Trophoblast cell (in vitro differentiated cells and primary cell): ENCODE measurements around the gene MUC5B.

Source experiments
- DNase-seq, 2 donors: peaks; one replicate each; pipeline ENCODE4 v3.0.0-alpha.2; 2016
- H2AFZ ChIP-seq: 2 replicates; pipeline ENCODE4 v1.6.1; 2013; ENCODE audit warnings: low read length, moderate library complexity, mild to moderate bottlenecking; ENCODE audit not compliant: insufficient read depth, poor library complexity
- H2AK5ac ChIP-seq: 2 replicates; pipeline ENCODE4 v1.6.1; 2013; ENCODE audit warnings: mild to moderate bottlenecking, low read length
- H2BK120ac ChIP-seq: 2 replicates; pipeline ENCODE4 v1.6.1; 2013; ENCODE audit warnings: low read length, mild to moderate bottlenecking, moderate library complexity; ENCODE audit not compliant: insufficient read depth, poor library complexity
- H2BK12ac ChIP-seq: 2 replicates; pipeline ENCODE4 v1.6.1; 2013; ENCODE audit warnings: mild to moderate bottlenecking, low read length, moderate library complexity
- H2BK5ac ChIP-seq: 2 replicates; pipeline ENCODE4 v1.6.1; 2013; ENCODE audit warnings: low read length, low read depth, moderate library complexity, mild to moderate bottlenecking; ENCODE audit not compliant: poor library complexity
- H3K14ac ChIP-seq: 2 replicates; pipeline ENCODE4 v1.6.1; 2013; ENCODE audit warnings: mild to moderate bottlenecking, low read length
- H3K18ac ChIP-seq: 2 replicates; pipeline ENCODE4 v1.6.1; 2013; ENCODE audit warnings: mild to moderate bottlenecking, low read length
- H3K23ac ChIP-seq: 2 replicates; pipeline ENCODE4 v1.6.1; 2013; ENCODE audit warnings: low read length
- H3K27ac ChIP-seq: 2 replicates; pipeline ENCODE4 v1.5.1; 2013; ENCODE audit warnings: low read depth, mild to moderate bottlenecking, inconsistent platforms, low read length, moderate library complexity
- H3K27me3 ChIP-seq: 2 replicates; pipeline ENCODE4 v1.6.1; 2013; ENCODE audit warnings: inconsistent platforms, mild to moderate bottlenecking, low read length, moderate library complexity; ENCODE audit not compliant: insufficient read depth
- H3K36me3 ChIP-seq, 2 experiments: 1 replicate in 1 of 2; 2 replicates in 1 of 2; pipeline ENCODE4 v1.6.1; 2013; ENCODE audit warnings: low read length in 2 of 2, mild to moderate bottlenecking in 2 of 2, moderate library complexity in 1 of 2; ENCODE audit not compliant: insufficient read depth in 2 of 2, control insufficient read depth in 1 of 2
- H3K4ac ChIP-seq: 2 replicates; pipeline ENCODE4 v1.6.1; 2013; ENCODE audit warnings: low read depth, mild to moderate bottlenecking, low read length, moderate library complexity
- H3K4me1 ChIP-seq, 2 experiments: 1 replicate in 1 of 2; 2 replicates in 1 of 2; pipeline ENCODE4 v1.6.1; 2013; ENCODE audit warnings: low read length in 2 of 2, mild to moderate bottlenecking in 2 of 2, moderate library complexity in 1 of 2; ENCODE audit not compliant: insufficient read depth in 2 of 2, control insufficient read depth in 1 of 2
- H3K4me2 ChIP-seq: 2 replicates; pipeline ENCODE4 v1.6.1; 2013; ENCODE audit warnings: inconsistent platforms, mild to moderate bottlenecking, low read length, moderate library complexity
- H3K4me3 ChIP-seq: 2 replicates; pipeline ENCODE4 v1.5.1; 2013; ENCODE audit warnings: mild to moderate bottlenecking, low read depth, low read length, inconsistent platforms
- H3K79me1 ChIP-seq: one replicate; pipeline ENCODE4 v1.6.1; 2013; ENCODE audit warnings: low read length
- H3K79me2 ChIP-seq: 2 replicates; pipeline ENCODE4 v1.6.1; 2013; ENCODE audit warnings: low read length, mild to moderate bottlenecking; ENCODE audit not compliant: control insufficient read depth, insufficient read depth, poor library complexity
- H3K9ac ChIP-seq: 2 replicates; pipeline ENCODE4 v1.6.1; 2013; ENCODE audit warnings: mild to moderate bottlenecking, low read length
- H3K9me3 ChIP-seq: 2 replicates; pipeline ENCODE4 v1.6.1; 2013; ENCODE audit warnings: low read depth, mild to moderate bottlenecking, control low read depth, inconsistent platforms, low read length; ENCODE audit not compliant: insufficient read depth
- H4K12ac ChIP-seq: 2 replicates; pipeline ENCODE4 v1.6.1; 2013; ENCODE audit warnings: low read depth, mild to moderate bottlenecking, low read length, moderate library complexity
- H4K8ac ChIP-seq: 2 replicates; pipeline ENCODE4 v1.6.1; 2013; ENCODE audit warnings: low read depth, mild to moderate bottlenecking, low read length, moderate library complexity
- H4K91ac ChIP-seq: one replicate; pipeline ENCODE4 v1.6.1; 2013; ENCODE audit warnings: low read depth, mild to moderate bottlenecking, low read length, moderate library complexity
- WGBS: extraction: QIAGEN DNeasy Blood & Tissue Kit; methylation state at CpG from one replicate; pipeline ENCODE4 v1.1.7; 2013; ENCODE audit warnings: missing lambda C conversion rate; ENCODE audit not compliant: insufficient read length, insufficient coverage; ENCODE audit errors: extremely low coverage; 5-methylcytosine and 5-hydroxymethylcytosine counted together

MUC5B gene

DNA sequence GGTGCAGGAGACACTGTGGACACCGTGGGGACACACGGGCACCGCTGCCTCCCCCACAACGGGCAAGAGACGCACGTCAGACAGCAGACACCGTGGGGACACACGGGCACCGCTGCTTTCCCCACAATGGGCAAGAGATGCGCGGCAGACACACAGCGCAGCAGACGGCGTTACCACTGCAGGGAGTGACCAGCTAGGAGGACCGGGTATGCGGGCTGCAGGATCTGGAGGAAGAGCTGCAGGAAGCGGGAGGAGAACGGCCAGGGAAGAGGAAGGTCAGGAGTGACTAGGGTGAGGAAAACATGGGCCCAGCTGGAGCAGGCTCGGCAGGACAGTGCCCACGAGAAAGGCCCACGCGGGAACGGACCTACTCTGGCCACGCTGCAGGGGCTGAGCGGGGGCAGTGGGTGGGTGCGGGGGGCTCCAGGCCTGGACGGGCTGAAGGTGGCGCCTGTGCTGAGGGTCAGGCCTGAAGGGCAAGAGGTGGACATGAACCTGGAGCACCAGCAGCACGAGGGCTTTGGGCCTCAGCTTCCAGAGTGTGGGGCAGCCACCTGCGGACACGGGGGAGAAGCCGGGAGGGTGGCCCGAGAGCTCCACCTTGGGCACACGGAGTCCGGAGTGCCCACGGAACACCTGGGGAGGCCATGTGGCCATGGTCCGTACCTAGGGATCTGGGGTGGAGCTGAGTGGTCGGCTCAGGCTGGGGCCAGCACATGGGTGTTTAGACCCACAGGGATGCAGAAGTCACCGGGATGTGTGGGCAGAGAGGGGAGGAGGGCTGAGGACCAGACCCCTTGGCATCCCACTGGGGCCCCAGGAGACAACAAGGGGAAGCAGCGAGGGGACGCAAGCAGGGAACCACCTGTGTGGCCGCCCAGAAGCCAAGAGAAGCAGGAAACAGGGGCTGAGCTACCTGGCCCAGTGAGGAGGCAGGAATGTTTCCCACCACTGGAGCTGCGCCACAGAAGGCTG, 70.1 kb downstream of the MUC5B start:
- no peak overlapping the region for H3K4ac ChIP-seq
- no peak overlapping the region for H4K8ac ChIP-seq
- WGBS = no CpG with 5 or more reads among the region's 43 CpGs
- no peak overlapping the region for H4K12ac ChIP-seq
- no peak overlapping the region for H3K4me2 ChIP-seq
- H2AK5ac ChIP-seq = no peak overlapping the region
- no peak overlapping the region for H3K18ac ChIP-seq
- no peaks in the 10 kb centered on the region for H3K79me1 ChIP-seq
- no peak overlapping the region for H3K23ac ChIP-seq
- H3K14ac ChIP-seq = no peak overlapping the region
- H3K4me1 ChIP-seq = no peaks in the 10 kb centered on the region
- H2BK120ac ChIP-seq = no peak overlapping the region
- peaks cover 7% of the 10 kb centered on the region for H3K9me3 ChIP-seq
- H4K91ac ChIP-seq = no peak overlapping the region
- H2BK12ac ChIP-seq = no peak overlapping the region
- no peak overlapping the region for H2BK5ac ChIP-seq
- DNase-seq = no peak
- no peak overlapping the region for H2AFZ ChIP-seq
- H3K79me2 ChIP-seq = no peaks in the 10 kb centered on the region
- H3K36me3 ChIP-seq = peaks cover 78% of the 10 kb centered on the region in 2 experiments
- no peaks in the 10 kb centered on the region for H3K27me3 ChIP-seq
- no peak overlapping the region for H3K9ac ChIP-seq
- no peak overlapping the region for H3K27ac ChIP-seq
- H3K4me3 ChIP-seq = peak overlapping the region; percentile 37

DNA sequence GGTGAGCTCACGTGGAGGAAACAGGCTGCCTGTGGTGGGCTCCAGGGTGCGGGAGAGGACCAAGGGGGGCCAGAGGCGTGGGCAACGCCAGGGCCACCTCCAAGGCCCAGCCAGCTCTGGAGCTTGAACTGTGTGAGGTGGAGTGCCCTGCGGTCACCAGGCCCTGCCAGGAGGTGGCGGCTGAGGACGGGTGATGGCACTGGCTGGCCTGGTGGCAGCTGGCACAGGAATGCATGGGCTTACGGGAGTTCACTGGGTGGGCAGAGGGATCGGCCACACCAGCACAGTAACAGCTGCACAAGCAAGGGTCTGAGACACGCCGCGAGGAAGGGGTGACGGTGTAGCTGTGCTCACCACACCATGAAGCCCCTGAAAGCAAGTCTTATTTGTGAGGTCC, 70.8 kb downstream of the MUC5B start:
- DNase-seq = no peak
- Histone ChIP-seq H3K4ac (no peak overlapping the region), H3K79me1 (no peaks in the 10 kb centered on the region), H3K27me3 (no peaks in the 10 kb centered on the region), H3K14ac (no peak overlapping the region), H3K4me1 (peaks cover 0 to under 1% of the 10 kb centered on the region in 2 experiments), H3K4me3 (peak overlapping the region; percentile 37), H3K27ac (no peak overlapping the region), H2BK5ac (no peak overlapping the region), H3K4me2 (no peak overlapping the region), H3K9ac (no peak overlapping the region), H3K9me3 (peaks cover 4% of the 10 kb centered on the region), H4K91ac (no peak overlapping the region), H3K79me2 (peaks cover 1% of the 10 kb centered on the region), H4K8ac (no peak overlapping the region), H2AK5ac (no peak overlapping the region), H4K12ac (no peak overlapping the region), H2BK12ac (no peak overlapping the region), H3K23ac (no peak overlapping the region), H3K36me3 (peaks cover 75 to 76% of the 10 kb centered on the region in 2 experiments), H2AFZ (no peak overlapping the region), H2BK120ac (no peak overlapping the region), H3K18ac (no peak overlapping the region)
- WGBS = no CpG with 5 or more reads among the region's 13 CpGs

DNA sequence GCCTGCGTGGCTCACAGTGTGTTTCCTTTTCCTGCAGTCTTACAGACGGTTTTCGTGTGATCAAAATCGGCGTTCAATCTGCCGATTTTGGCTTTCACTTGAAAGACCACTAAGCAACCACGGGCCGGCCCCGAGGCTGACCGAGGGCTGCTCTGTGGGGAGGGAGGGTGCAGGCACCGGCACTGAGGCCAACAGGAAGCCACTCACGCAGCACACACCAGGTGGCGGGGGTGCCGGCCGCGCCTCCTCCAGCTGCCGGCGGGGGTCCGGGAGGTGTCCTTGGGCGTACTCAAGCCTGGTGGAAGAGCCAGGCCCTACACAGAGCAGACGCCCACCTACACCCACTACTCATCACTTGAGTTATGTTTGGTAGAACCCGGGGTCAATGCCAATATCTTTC, 72.2 kb downstream of the MUC5B start:
- H3K27me3 ChIP-seq = no peaks in the 10 kb centered on the region
- no peak for DNase-seq
- no peak overlapping the region for H4K8ac ChIP-seq
- H3K9me3 ChIP-seq = peaks cover 4% of the 10 kb centered on the region
- peaks cover 5% of the 10 kb centered on the region for H3K79me2 ChIP-seq
- H3K14ac ChIP-seq = no peak overlapping the region
- H3K4me3 ChIP-seq = no peak overlapping the region
- no peak overlapping the region for H4K91ac ChIP-seq
- H2BK120ac ChIP-seq = no peak overlapping the region
- H3K4me2 ChIP-seq = no peak overlapping the region
- no peak overlapping the region for H2AFZ ChIP-seq
- no peak overlapping the region for H2BK5ac ChIP-seq
- no peaks in the 10 kb centered on the region for H3K79me1 ChIP-seq
- no peak overlapping the region for H3K18ac ChIP-seq
- no peak overlapping the region for H3K27ac ChIP-seq
- H3K36me3 ChIP-seq = peaks cover 61 to 63% of the 10 kb centered on the region in 2 experiments
- no peak overlapping the region for H2AK5ac ChIP-seq
- no peak overlapping the region for H3K9ac ChIP-seq
- H4K12ac ChIP-seq = no peak overlapping the region
- H3K4me1 ChIP-seq = peaks cover 6% of the 10 kb centered on the region in 2 experiments
- no peak overlapping the region for H3K23ac ChIP-seq
- WGBS = no CpG with 5 or more reads among the region's 22 CpGs
- no peak overlapping the region for H2BK12ac ChIP-seq
- H3K4ac ChIP-seq = no peak overlapping the region

DNA sequence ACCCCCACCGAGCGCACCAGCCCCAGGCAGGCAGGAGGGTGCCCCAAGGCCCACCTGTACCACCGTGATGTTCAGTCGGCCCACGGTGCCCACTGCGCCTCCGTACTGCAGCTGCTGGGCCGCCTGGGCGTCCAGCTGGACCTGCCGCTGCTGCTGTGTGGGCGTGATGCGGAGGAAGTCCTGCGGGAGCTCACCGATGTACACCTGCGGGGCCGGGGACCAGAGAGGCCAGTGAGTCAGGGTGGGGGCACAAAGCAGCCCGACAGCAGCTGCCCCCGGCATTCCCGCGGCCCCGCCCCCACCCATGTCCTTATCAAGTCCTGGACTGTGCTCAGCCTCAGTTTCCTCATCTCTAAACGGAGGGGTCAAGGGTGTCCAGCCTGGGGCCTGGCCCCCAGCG, 72.7 kb downstream of the MUC5B start:
- peaks cover 6% of the 10 kb centered on the region in 2 experiments for H3K4me1 ChIP-seq
- no peak overlapping the region for H3K14ac ChIP-seq
- peaks cover 56 to 60% of the 10 kb centered on the region in 2 experiments for H3K36me3 ChIP-seq
- no peak overlapping the region for H4K8ac ChIP-seq
- H3K79me2 ChIP-seq = peaks cover 5% of the 10 kb centered on the region
- H2BK5ac ChIP-seq = no peak overlapping the region
- no peak overlapping the region for H2BK120ac ChIP-seq
- H3K23ac ChIP-seq = no peak overlapping the region
- no peak overlapping the region for H4K12ac ChIP-seq
- H2AFZ ChIP-seq = no peak overlapping the region
- WGBS = no CpG with 5 or more reads among the region's 23 CpGs
- H3K27me3 ChIP-seq = no peaks in the 10 kb centered on the region
- no peaks in the 10 kb centered on the region for H3K79me1 ChIP-seq
- no peak overlapping the region for H3K4me2 ChIP-seq
- no peak overlapping the region for H3K9ac ChIP-seq
- H3K27ac ChIP-seq = no peak overlapping the region
- peaks cover 4% of the 10 kb centered on the region for H3K9me3 ChIP-seq
- no peak overlapping the region for H4K91ac ChIP-seq
- peak overlapping the region; percentile 19 for H3K18ac ChIP-seq
- H2AK5ac ChIP-seq = no peak overlapping the region
- no peak overlapping the region for H3K4ac ChIP-seq
- H3K4me3 ChIP-seq = peak overlapping the region; percentile 27
- DNase-seq = no peak
- no peak overlapping the region for H2BK12ac ChIP-seq
